ENCODE results near the gene TTLL11.

The TTLL11 gene

DNA sequence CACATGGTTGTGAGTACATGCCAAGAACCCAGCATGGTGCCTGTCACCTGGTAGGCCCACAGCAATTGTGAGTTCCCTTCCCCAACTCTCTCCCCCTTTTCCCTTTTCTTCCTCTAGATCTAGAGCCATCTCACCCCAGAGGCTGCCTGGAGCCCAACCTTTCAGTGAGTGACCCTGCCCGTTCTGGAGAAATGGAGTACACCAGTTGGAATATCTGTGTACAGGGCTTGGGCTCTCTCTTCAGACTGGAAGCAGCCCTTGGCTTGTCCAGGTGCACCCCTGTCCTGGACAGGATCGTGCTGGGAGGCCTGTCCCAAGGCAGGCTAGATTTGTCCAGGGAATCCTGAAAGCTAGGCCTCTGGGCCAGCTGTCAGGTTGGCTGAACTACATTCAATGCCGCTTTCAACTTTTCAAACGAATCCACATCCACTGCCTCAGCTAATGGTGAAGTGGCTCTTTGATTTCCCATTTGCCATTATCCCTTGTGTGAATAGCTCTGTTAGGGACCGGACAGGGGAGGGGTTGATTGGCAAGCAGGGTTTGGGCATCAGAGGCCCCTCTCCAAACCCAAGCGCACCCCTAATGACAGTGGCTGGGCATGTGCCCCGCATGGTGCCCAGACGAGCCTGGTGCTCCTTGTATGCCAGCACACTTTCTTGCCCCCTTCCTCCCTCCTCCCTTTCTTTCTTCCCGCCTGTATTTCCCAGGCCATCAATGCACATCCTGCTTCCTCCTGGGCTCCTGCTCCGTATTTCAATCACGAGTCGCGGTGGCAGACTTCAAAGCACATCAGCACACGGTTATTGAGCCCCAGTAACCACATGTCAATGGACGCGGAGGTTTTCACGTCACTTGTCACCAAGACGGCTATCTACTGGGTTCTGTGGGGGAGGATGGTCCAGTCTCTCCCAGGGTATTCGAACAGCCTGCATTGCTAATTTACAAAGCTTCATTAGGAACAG, 230.5 kb downstream of the TTLL11 start:
- no peak for TF ChIP-seq GATA2 (IDR thresholded peaks at IDR 0.05; ENCODE audit: low read depth, low read length)
- no peak for TF ChIP-seq GATA3 (IDR thresholded peaks at IDR 0.05; ENCODE audit: low read depth, low read length)

DNA sequence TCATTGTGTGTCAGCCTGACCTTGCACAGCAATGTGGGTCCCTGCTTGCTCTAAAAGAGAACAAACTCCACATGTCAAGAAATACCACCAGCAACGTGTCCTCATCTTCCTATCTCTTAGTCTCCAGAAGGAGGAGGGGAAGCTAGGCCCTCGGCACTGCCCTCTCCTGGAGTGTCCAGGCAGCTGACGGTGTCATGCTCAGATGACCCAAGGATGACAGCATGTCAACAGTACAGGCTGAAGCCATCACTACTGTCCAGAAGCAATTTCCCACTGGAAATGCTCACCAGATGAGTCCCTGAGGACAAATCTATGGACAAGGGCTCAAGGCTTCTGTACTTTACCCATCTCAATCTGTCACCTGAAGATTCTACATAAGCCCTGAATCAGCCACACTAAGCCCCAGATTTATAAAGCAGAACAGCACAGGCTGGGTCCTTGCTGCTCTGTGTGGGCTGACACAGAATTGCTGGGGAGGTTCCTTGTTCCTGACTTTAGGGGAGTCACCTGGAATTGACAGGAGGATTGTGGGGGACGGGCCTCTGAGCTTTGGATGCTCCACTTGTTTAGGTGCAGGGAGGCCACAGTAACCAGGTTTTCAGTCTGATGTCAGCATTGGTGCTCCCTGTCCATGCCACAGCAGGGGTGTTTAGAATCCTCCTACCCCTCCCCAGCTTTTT, 231.5 kb downstream of the TTLL11 start:
- no peak for TF ChIP-seq GATA3 (IDR thresholded peaks at IDR 0.05; ENCODE audit: low read depth, low read length)
- no peak for TF ChIP-seq GATA2 (IDR thresholded peaks at IDR 0.05; ENCODE audit: low read depth, low read length)

DNA sequence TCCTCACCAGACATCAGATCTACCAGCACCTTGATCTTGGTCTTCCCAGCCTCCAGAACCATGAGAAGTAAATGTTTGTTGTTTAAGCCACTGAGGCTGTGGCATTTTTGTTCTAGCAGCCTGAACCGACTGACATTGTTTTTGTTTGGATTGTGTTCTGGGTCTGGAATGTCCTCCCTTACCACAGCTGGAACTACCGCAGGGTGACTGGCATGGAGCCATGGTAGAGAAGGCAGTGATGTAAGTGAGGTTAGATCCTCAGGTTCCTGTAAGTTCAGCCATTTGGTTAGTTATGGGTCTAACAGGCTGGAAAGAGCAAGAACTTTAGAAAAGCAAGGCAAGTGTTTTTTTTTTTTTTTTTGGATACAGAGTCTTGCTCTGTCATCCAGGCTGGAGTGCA, 232.4 kb downstream of the TTLL11 start:
- TF ChIP-seq GATA3 (IDR thresholded peaks at IDR 0.05; ENCODE audit: low read depth, low read length) (no peak), GATA2 (IDR thresholded peaks at IDR 0.05; ENCODE audit: low read depth, low read length) (no peak)

DNA sequence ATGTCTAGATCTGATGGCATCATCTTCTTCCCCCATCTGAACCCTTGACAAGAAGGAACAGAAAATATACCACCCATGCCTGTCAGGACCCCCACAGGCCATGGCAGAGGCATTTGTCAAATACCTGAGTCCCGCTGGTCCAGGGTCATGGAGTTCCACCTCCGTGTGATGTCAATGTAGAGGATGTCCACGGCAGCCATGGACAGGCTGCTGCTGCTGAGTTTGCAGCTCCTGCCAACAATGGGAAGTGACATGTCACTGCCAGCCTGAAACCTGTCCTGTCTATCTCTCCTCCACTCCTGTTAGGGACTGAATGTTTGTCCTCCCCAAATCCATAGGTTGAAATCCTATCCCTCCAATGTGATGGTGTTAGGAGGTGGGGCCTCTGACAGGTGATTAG, 232.9 kb downstream of the TTLL11 start:
- TF ChIP-seq GATA3 (IDR thresholded peaks at IDR 0.05; ENCODE audit: low read depth, low read length) (no peak), GATA2 (IDR thresholded peaks at IDR 0.05; ENCODE audit: low read depth, low read length) (no peak)

DNA sequence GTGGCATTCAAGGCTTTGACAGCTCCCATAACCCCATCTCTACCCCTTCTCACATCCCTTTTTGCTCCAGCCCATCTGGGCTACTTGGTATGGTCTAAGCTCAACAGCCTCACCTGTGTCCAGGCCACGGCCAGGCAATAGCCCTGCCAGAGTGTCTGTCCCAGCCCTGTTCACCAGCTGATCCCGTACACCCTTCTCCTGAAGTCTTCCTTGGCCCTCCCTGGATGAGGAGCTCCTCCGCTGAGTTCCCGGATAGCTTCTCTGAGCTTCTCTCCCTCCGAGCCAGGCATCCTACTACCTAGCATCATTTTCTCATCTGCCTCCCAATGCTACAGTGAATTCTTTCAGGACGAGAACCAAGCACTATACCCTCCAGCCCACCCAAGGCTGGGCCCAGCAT, 233.5 kb downstream of the TTLL11 start:
- TF ChIP-seq GATA3 (IDR thresholded peaks at IDR 0.05; ENCODE audit: low read depth, low read length) (no peak), GATA2 (IDR thresholded peaks at IDR 0.05; ENCODE audit: low read depth, low read length) (no peak)

DNA sequence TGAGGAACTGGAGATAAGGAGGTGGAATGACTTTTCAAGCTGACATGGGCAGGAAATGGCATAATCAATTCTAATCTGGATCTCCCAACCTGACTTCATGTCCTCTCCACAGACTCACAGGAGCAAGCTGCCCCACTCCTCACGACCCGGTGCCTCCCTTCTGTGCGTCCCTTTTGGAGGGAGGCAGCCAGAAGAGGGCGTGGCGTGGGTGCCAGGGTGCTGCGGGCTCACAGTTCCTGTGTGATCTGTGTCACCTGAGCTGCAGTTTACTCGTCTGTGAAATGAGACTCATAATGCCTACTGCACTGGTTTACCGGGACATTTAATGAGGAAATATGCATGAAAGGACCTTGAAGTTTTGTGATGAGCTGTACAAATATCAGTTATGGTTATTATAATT, 234.3 kb downstream of the TTLL11 start:
- TF ChIP-seq GATA3 (IDR thresholded peaks at IDR 0.05; ENCODE audit: low read depth, low read length) (no peak), GATA2 (IDR thresholded peaks at IDR 0.05; ENCODE audit: low read depth, low read length) (no peak)

DNA sequence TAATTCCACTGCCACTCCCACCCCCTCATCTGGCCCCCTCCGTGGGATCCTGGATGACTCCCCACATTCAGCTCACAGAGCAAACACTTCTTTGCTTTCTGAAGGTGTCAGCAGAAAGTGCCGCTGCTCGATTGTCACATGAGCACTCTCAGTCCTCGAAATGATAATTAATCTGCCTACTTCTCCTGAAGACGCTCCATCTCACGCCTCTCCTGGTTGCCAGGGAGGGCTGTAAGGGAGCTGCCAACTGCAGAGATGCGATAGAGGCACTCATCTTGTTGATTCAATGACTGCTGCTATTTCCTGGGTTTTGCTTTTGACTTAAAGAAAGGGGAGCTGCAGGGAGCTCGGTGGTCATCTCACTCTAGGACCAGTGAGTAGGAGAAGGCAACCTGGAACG, 235.2 kb downstream of the TTLL11 start:
- TF ChIP-seq GATA2 (IDR thresholded peaks at IDR 0.05; ENCODE audit: low read depth, low read length) (no peak), GATA3 (IDR thresholded peaks at IDR 0.05; ENCODE audit: low read depth, low read length) (no peak)

DNA sequence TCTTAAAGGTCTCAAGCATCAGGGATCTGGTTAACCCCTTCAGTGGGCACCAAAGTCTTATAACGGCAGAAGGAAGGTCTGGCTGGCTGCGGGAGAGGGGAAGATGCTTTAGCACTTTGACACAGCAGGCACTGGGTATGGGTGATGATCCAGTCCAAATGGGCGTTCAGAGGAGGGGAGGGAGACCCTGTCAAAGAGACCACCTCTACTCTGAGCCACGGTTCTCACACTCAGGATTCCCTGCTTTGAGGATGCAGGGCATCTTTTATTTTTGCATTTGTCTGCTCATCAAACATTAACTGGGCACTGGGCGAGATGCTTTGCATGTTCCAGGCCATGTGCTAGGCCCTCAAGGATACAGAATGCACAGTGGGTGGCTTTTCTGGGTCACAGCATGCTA, 237.6 kb downstream of the TTLL11 start:
- no peak for TF ChIP-seq GATA3 (IDR thresholded peaks at IDR 0.05; ENCODE audit: low read depth, low read length)
- no peak for TF ChIP-seq GATA2 (IDR thresholded peaks at IDR 0.05; ENCODE audit: low read depth, low read length)

DNA sequence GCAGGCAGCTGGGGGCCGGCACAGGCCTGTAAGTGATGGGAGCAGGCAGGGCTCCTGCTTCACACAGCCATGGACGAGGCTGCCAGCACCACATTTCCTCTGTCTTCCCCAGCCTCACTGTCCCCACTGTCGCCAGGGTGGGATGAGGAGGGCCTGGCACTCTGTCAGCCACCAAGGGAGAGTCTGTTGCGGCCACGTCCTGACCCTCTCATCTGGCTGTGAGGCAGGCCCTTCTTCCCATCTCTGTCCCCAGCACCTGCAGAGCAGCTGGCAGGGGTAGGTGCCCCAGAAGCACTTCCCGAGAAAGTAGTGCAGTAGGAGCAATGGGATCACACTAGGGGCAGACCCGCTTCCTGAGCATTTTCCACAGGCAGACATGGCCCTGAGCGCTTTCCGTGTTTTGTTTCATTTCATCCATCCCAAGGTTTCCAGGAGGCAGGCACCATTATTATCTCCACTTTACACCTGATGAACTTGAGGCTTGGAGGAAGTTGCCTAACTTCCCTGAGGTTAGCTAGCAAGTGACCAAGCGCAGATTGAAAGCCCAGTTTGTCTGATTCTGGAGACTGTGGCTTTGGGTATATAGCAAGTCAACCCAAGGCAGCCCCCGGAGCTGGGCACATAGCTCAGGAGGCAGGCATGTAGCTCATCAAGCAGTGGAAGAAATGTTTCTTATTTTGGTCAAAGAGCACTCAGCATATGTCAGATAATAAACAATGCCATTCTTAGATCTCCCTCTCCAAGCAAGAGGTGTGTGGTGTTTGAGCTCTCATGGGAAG, 239.3 kb downstream of the TTLL11 start:
- no peak for TF ChIP-seq GATA3 (IDR thresholded peaks at IDR 0.05; ENCODE audit: low read depth, low read length)
- TF ChIP-seq GATA2 (IDR thresholded peaks at IDR 0.05; ENCODE audit: low read depth, low read length) = no peak

DNA sequence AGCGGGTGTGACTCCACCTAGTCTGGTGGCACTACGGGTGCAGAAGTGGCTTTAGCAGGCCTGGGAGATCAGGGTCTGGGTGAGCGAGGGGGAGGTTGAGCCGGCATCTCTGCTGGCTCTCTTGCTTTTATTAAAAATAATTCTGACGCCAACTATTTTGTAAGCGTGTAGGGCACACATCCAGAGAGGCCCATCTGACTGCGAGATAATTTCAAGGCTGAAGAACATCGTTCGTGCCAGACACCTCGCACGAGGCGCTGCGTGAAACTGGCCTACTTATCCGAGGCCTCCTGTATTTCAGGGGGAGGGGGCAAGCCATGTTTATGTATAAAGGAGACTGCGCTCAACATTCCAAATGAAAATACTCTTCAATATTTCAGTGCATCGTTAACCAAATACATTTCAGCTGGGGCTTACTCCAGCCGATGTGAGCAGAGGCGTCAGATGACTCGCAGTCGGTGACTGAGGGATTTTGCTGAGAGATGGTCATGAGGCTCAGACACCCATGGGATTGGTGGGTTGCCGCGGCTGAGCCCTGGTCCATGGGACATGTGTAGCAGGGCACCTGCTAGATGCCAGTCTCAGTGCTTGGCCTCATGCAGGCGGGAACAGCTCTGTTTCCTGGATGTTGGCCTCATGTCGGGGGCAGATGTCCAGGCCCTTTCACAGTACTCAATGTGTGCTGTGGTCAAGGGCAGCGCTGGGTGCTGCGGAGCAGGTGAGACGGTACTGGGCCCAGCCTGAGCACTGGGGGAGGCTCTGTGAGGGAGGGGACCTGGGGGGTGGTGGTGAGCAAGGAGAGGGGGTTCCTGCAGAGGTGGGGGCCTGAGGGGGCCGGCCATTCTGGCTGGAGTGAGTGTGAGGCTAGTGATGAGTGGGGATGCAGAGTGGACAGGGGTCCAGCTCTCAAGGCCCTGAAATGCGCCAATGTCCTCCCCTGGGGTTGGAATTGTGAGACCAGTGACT, 240.2 kb downstream of the TTLL11 start:
- TF ChIP-seq GATA3 (IDR thresholded peaks at IDR 0.05; ENCODE audit: low read depth, low read length) = no peak
- TF ChIP-seq GATA2 (IDR thresholded peaks at IDR 0.05; ENCODE audit: low read depth, low read length) = no peak

DNA sequence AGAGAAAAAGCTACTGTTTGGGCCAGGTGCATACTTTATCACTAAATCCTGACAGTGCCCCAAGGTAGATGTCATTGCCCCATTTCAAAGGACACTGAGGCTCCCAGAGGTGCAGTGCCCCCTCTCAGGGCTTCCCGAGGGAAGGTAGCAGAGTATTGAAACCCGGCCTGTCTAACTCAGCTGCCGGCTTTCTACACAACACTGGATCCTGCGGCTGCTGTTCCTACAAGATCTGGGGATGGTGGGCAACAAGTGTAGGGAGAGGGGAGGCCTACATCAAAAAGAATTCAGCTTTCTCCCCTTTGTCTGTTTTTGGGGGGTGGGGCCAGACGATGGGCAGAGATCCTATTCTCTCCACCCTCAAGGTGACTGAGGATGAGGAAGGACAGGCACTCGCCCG, 240.9 kb downstream of the TTLL11 start:
- TF ChIP-seq GATA2 (IDR thresholded peaks at IDR 0.05; ENCODE audit: low read depth, low read length) (no peak), GATA3 (IDR thresholded peaks at IDR 0.05; ENCODE audit: low read depth, low read length) (no peak)

DNA sequence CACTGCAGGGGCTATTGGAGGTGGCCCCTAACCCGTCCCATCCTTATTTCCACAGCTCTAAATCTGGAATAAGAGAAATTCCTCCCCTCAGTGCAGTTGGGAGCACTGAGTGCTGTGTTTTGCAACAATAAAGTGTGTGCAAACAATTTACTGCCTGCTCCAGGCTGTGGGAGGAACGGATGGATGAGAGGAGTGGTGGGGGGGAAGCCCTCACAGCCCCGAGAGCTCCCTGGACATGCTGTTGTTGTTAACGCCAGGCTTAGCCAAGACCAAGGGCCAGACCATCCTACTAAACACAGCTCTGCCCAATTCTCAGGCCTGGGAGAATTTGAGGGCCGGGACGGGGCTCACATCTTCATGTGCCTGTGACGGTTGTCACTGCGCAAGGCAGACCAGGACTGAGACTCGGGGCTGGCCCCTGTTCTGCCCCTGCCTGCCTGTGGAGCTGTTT, 241.4 kb downstream of the TTLL11 start:
- TF ChIP-seq GATA2 (IDR thresholded peaks at IDR 0.05; ENCODE audit: low read depth, low read length) = no peak
- no peak for TF ChIP-seq GATA3 (IDR thresholded peaks at IDR 0.05; ENCODE audit: low read depth, low read length)

DNA sequence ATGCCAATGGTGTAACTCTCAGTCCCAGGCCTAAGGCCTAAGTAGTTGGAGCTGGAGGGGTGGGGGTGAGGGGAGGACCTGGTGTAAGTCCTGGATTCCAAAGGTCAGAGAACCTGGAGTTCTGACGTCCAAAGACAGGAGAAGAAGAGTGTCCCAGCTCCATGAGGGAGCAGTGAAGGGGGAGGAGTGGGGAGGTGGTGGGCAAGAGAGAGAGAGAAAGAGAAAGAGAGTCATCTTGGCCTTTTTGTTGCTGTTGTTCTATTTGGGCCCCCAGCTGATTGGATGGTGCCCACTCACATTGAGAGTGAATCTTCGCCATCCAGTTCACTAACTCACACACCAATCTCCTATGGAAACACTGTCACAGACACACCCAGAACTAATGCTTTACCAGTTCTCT, 242.7 kb downstream of the TTLL11 start:
- TF ChIP-seq GATA2 (IDR thresholded peaks at IDR 0.05; ENCODE audit: low read depth, low read length) (no peak), GATA3 (IDR thresholded peaks at IDR 0.05; ENCODE audit: low read depth, low read length) (no peak)

Data from SH-SY5Y (cell line).